T-helper 17 cell (primary cell): ENCODE data around the gene YIPF3. TPM values are rescaled to one million over a fixed set of nuclear protein-coding genes. Genes with fewer than 3 reads are reported as not detected.

ENCODE experiments used
- ATAC-seq: fragments of 150-1000 bp; cut with Tn5 transposase; 2 replicates; pipeline ENCODE4 v1.10.0; 2021; ENCODE audit warnings: mild to moderate bottlenecking, moderate library complexity
- DNase-seq, 3 donors: peaks; one replicate each; pipeline versions ENCODE4 v3.0.0 to v3.0.0-alpha.2; 2020 to 2021
- H3K9me3 ChIP-seq: one replicate; pipeline ENCODE4 v1.7.0; 2013; ENCODE audit warnings: low read length, mild to moderate bottlenecking; ENCODE audit not compliant: control insufficient read depth, poor library complexity, severe bottlenecking
- H3K27ac Mint-ChIP-seq: one replicate; pipeline ENCODE4 v1.8.0; 2022; ENCODE audit warnings: mild to moderate bottlenecking, moderate library complexity, mixed read lengths
- H3K27me3 Mint-ChIP-seq: one replicate; pipeline ENCODE4 v1.8.0; 2022; ENCODE audit warnings: mixed read lengths
- H3K36me3 Mint-ChIP-seq: one replicate; pipeline ENCODE4 v1.8.0; 2022; ENCODE audit warnings: low read depth, mixed read lengths
- H3K4me1 Mint-ChIP-seq: one replicate; pipeline ENCODE4 v1.8.0; 2022; ENCODE audit warnings: mild to moderate bottlenecking, mixed read lengths
- H3K4me3 Mint-ChIP-seq: one replicate; pipeline ENCODE4 v1.8.0; 2022; ENCODE audit warnings: mild to moderate bottlenecking, moderate library complexity, mixed read lengths
- total RNA-seq, 4 donors: library from RNA in 2 of 4; stranded (reverse) in 2 of 4; gene quantifications; one replicate each; pipeline ENCODE4 v1.2.3 and lab custom pipeline; 2022 to 2026

The YIPF3 gene
- total RNA-seq, 2 donors from 2014 or later = 50.5 to 55.9 TPM

- no peaks in the 10 kb centered on the region for H3K27me3 Mint-ChIP-seq
- DNase-seq = no peak
- H3K4me1 Mint-ChIP-seq = peaks cover 29% of the 10 kb centered on the region
- H3K36me3 Mint-ChIP-seq = no peaks in the 10 kb centered on the region
- no peak for ATAC-seq
- no peaks in the 10 kb centered on the region for H3K9me3 ChIP-seq
- peak overlapping the region; percentile 5 for H3K4me3 Mint-ChIP-seq
- H3K27ac Mint-ChIP-seq = peak overlapping the region; percentile 89
Observed at GRCh38 chr6:43494321-43494720, 22.4 kb downstream of the YIPF3 start.

DNA sequence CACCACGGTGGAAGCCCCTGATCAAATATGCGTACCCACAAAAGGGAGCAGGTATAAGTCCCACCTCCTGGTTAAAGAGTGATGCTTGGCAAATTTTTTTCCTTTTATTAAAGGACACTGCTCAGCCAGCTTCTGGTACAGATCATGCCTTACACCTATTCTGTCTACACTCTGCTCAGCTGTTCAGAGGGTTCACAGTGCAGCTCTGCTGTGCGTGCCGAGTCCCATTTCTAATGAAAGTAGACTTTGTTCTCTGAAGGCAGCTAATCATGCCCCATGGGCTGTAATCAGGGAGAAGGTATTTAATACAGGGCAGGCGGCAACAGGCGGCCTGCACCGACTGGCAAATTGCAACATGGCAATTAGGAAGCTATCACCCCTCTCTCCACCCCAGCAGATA is 22.9 kb downstream of the YIPF3 start:
- Mint-ChIP-seq H3K36me3 (no peaks in the 10 kb centered on the region), H3K4me3 (peak overlapping the region; percentile 5), H3K27ac (peak overlapping the region; percentile 89), H3K27me3 (no peaks in the 10 kb centered on the region), H3K4me1 (peaks cover 34% of the 10 kb centered on the region)
- H3K9me3 ChIP-seq = no peaks in the 10 kb centered on the region
- no peak for DNase-seq
- ATAC-seq = no peak

DNA sequence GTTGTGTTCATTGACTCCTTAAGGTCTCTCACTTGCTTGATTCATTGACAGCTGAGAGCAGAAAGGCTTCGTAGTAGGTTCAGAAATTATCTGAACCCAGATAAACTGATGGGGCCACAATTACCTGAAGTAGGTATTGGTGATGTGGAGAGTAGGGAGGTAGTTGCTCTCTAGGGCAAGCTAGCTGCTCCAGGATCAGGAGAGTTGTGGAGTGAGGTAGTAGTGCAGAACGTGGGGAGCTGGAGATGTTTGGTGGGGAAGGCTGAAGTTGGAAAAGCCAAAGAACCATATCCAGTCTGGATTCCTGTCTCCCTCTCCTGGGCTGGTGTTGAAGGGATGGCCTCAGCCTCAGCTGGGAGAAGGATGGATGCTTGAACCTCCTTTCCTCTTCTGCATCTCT is 23.5 kb downstream of the YIPF3 start:
- Mint-ChIP-seq H3K36me3 (no peaks in the 10 kb centered on the region), H3K27me3 (no peaks in the 10 kb centered on the region), H3K4me1 (peaks cover 34% of the 10 kb centered on the region), H3K27ac (peak overlapping the region; percentile 89), H3K4me3 (no peak overlapping the region)
- no peak for DNase-seq
- no peaks in the 10 kb centered on the region for H3K9me3 ChIP-seq
- ATAC-seq = no peak

DNA sequence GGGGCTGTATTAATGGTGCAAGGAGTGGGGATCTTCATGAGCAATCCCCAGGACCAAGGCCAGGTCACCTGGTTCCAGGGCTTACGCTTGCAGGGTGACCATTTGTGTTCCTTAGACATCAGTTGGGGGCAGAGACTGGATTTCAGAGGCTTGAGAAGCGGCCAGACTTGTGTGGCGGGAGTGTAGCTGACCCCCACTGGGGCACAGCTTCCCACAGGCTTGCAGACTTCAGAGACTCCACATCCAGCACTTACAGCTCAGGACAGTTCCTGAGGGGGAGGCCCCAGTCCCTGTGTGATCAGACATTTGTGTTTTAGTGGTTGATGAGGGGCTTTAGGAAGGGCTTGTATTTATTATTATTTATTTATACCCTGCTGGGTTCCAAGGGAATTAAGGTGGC is 24.1 kb downstream of the YIPF3 start:
- H3K9me3 ChIP-seq = no peaks in the 10 kb centered on the region
- ATAC-seq (no peak), DNase-seq (no peak)
- Mint-ChIP-seq H3K27me3 (no peaks in the 10 kb centered on the region), H3K4me3 (peak overlapping the region; percentile 50), H3K27ac (peak overlapping the region; percentile 89), H3K4me1 (peaks cover 34% of the 10 kb centered on the region), H3K36me3 (no peaks in the 10 kb centered on the region)

DNA sequence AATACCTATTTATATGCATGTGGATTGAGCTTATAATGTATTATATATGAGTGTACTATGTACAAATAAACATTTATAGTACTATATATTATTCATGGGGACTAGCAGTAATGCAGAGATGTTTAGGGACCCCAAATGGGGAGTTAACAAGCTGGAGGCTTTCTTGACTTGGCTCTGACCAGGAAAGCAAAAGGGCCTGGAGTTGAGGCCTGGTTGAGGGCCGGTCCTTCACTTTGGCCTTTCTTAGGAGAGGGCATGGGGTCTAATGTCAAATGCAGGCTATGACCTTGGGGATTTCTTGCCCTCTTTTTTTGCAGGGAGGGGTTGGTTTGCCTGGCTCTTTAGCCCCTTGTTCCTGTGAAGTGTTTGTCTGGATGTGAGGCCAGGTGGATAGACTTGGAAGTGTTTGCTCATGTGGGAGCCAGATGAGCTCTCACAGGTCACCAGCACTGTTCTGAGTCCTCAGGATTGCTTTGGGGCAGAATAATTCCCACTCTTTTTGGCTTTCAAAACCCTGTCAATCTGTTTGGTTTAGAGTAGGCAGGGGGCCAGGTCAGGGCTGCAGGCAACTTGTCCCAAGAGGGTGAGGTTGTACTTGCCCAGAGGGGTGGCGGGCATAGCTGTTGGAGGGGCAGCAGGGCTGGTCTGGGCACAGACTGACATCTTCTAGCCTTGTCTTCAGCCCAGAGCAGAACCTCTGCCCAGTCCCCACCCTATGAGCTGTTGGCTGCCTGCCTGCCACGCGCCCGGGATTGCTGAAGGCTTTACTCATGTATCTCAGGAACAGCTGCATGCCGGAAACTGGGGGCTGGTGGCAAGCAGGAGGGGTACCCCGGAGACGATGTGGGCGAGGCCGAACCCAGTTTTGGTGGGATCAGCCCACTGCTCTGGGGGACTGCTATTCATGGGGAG is 24.7 kb downstream of the YIPF3 start:
- Mint-ChIP-seq H3K27me3 (no peaks in the 10 kb centered on the region), H3K27ac (peak overlapping the region; percentile 89), H3K4me1 (peaks cover 34% of the 10 kb centered on the region), H3K36me3 (no peaks in the 10 kb centered on the region), H3K4me3 (peak overlapping the region; percentile 50)
- DNase-seq = no peak
- H3K9me3 ChIP-seq = no peaks in the 10 kb centered on the region
- no peak for ATAC-seq

DNA sequence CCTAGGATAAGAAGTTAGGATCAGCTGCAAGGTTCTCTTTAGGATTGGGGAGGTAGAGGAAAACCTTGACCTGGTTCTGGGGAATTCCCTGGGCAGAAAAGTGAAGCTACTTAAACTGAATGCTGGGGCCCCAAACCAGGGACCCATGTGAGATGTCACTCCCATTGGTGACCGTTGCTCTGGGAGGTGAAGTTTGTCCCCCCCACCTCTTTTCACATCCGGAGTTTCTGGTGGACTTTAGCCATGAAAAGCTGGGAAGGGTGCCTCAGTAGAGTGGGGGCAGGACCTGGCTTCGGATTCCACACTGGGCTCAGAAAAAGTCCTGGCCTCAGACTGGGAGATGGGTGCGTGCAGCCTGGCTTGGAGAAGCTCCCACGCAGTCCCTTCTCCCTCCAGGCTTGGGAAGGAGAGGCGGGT is 26.2 kb downstream of the YIPF3 start:
- DNase-seq = no peak
- no peaks in the 10 kb centered on the region for H3K27me3 Mint-ChIP-seq
- H3K9me3 ChIP-seq = no peaks in the 10 kb centered on the region
- H3K4me1 Mint-ChIP-seq = peaks cover 29% of the 10 kb centered on the region
- H3K36me3 Mint-ChIP-seq = no peaks in the 10 kb centered on the region
- no peak overlapping the region for H3K27ac Mint-ChIP-seq
- no peak overlapping the region for H3K4me3 Mint-ChIP-seq
- no peak for ATAC-seq

GRCh38 chr6:43489277-43490072 is 27.3 kb downstream of the YIPF3 start:
- DNase-seq (no peak), ATAC-seq (no peak)
- H3K4me1 Mint-ChIP-seq = peaks cover 26% of the 10 kb centered on the region
- H3K27ac Mint-ChIP-seq = no peak overlapping the region
- H3K4me3 Mint-ChIP-seq = no peak overlapping the region
- no peaks in the 10 kb centered on the region for H3K9me3 ChIP-seq
- no peaks in the 10 kb centered on the region for H3K27me3 Mint-ChIP-seq
- H3K36me3 Mint-ChIP-seq = no peaks in the 10 kb centered on the region

DNA sequence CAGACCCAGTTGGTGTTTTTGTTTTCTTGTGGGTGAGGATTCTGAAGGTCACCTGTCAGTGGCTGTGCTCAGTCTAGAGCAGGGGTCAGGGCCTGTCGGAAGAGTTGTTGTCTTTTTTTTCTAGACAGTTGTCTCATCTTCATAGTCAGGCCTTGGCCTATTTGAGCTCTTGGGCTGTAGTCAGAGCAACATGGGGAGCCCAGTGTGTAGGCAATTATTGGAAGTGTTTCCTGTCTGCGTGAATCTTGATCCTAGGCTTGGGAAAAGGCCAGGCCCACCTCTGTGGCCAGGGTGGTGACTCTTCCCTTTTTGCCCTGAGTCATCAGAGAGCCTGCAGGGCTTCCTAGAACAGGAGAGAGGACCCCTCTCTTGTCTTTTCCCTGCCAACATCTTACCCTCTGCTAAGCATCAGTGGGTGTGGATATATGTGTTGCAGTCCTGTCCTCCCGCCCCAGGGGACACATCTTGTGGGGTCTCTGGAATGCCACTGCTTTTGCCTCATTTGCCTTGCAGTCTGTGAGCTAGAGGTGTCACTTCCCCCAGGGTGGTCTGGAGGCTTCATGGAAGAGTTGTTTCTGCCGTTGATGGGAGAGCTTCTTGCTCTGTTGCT is 28.0 kb downstream of the YIPF3 start:
- DNase-seq = no peak
- no peaks in the 10 kb centered on the region for H3K9me3 ChIP-seq
- Mint-ChIP-seq H3K4me1 (peaks cover 21% of the 10 kb centered on the region), H3K36me3 (no peaks in the 10 kb centered on the region), H3K4me3 (no peak overlapping the region), H3K27me3 (no peaks in the 10 kb centered on the region), H3K27ac (no peak overlapping the region)
- no peak for ATAC-seq

- ATAC-seq (no peak), DNase-seq (no peak)
- Mint-ChIP-seq H3K27ac (peak overlapping the region; percentile 67), H3K4me1 (peaks cover 42% of the 10 kb centered on the region), H3K36me3 (peaks cover 2% of the 10 kb centered on the region), H3K27me3 (no peaks in the 10 kb centered on the region), H3K4me3 (peak overlapping the region; percentile 21)
- no peaks in the 10 kb centered on the region for H3K9me3 ChIP-seq
Observed at GRCh38 chr6:43481591-43482236, 35.0 kb downstream of the YIPF3 start.

DNA sequence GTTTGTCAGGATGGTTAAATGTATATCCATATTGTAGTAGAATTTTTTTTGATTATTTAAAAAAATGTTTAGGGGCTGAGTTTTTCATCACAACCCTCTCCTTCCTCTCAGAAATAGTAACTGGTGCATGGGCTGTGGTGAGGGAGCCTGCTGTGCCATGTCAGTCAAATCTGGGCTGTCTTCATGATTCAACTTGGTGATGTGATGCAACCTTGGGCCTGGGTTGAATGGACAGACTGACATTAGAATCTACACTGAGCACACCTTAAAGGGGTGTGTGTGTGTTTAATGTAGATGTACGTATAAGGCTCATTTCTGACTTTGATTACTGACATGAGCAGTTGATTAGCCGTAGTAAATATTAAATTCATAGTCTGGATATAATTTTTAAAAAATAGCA is 35.7 kb downstream of the YIPF3 start:
- ATAC-seq (no peak), DNase-seq (no peak)
- Mint-ChIP-seq H3K27ac (no peak overlapping the region), H3K4me3 (no peak overlapping the region), H3K36me3 (peaks cover 2% of the 10 kb centered on the region), H3K27me3 (no peaks in the 10 kb centered on the region), H3K4me1 (peaks cover 45% of the 10 kb centered on the region)
- H3K9me3 ChIP-seq = no peaks in the 10 kb centered on the region

GRCh38 chr6:43478008-43478372 is 38.7 kb downstream of the YIPF3 start:
- H3K9me3 ChIP-seq = no peaks in the 10 kb centered on the region
- no peaks in the 10 kb centered on the region for H3K27me3 Mint-ChIP-seq
- DNase-seq (no peak), ATAC-seq (no peak)
- peaks cover 2% of the 10 kb centered on the region for H3K36me3 Mint-ChIP-seq
- peak overlapping the region; percentile 99 for H3K27ac Mint-ChIP-seq
- H3K4me1 Mint-ChIP-seq = peaks cover 37% of the 10 kb centered on the region
- H3K4me3 Mint-ChIP-seq = peak overlapping the region; percentile 95

DNA sequence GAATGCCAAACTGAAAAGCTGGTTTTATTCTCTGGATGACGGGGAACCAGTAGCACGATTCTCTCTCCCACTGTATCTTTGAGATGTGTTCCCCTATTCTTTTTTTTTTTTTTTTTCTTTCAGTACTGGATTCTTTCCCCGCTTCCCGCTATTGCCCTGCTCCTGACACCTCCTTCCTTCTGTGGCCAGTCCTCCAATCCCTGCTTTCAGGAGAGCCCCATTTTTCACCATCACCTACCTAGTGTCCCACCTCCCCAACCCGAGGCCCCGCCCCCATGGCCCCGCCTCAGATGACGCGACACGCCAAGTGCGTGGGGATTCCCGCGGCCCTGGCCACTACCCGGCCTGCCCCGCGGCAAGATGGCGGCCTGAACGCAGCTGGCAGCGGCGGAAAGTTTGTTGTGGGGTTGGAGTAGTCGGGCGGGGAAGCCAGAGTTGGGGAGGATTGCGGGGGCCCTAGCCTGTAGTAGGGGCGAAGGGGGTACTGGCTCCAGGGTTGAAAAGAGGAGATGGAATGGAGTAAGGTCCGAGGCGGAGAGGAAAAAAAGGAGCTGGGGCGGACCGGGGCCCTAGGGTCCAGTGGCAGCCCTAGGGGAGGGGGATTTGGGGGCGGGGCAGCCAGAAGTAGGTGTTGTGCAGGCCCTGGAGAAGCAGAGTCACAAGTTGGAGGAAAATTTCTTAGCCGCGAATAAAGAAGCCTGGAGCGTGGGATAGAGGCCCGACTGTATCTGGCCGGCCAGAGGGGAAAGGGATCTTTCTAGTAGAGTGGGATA is 39.3 kb downstream of the YIPF3 start, which contains the start of gene TJAP1:
Gene TJAP1, plus strand, starts transcription at position 336 of the 773 bp plus-strand sequence. CDS start 21,432 bp downstream, outside the sequence.
- peak within 1 kb of the TSS; percentile 95 for H3K4me3 Mint-ChIP-seq
- H3K27ac Mint-ChIP-seq = peak within 1 kb of the TSS; percentile 99

More for the DNA sequence above, 39.3 kb downstream of the YIPF3 start, which contains the start of gene TJAP1:
- no peaks in the 10 kb centered on the region for H3K9me3 ChIP-seq
- peak; percentile 93 to 97 (median 95) for DNase-seq
- Mint-ChIP-seq H3K4me1 (peaks cover 36% of the 10 kb centered on the region), H3K36me3 (peaks cover 2% of the 10 kb centered on the region), H3K27me3 (no peaks in the 10 kb centered on the region)
- peak; percentile 100 for ATAC-seq
